ENCODE data around the gene KHNYN.
"Not testable (repeated sequence)": the region's sequence is repeated elsewhere in the genome, so short reads cannot be mapped to it uniquely, and the experiment has no call there.

Gene KHNYN

GRCh38 chr14:24441485-24441884 lies 11.7 kb downstream of the KHNYN start:
- Histone ChIP-seq H3K27me3 (replicated peaks; ENCODE audit: control insufficient read depth, insufficient read depth, low read length) (no peaks in the 10 kb centered on the region), H3K4me3 (replicated peaks; ENCODE audit: low read depth, low read length) (peak overlapping the region; percentile 96), H3K36me3 (ENCODE audit: control insufficient read depth, insufficient read depth, low read length) (peaks cover 28% of the 10 kb centered on the region)
- TF ChIP-seq CTCF (IDR thresholded peaks at IDR 0.05; ENCODE audit: insufficient read depth, low read length, poor library complexity, severe bottlenecking): no peak
- no peak for DNase-seq (ENCODE audit: extremely low read depth, insufficient read length)

GRCh38 chr14:24441904-24442239 lies 12.1 kb downstream of the KHNYN start:
- peaks cover 28% of the 10 kb centered on the region for H3K36me3 ChIP-seq (ENCODE audit: control insufficient read depth, insufficient read depth, low read length)
- TF ChIP-seq CTCF (IDR thresholded peaks at IDR 0.05; ENCODE audit: insufficient read depth, low read length, poor library complexity, severe bottlenecking): no peak
- H3K4me3 ChIP-seq (replicated peaks; ENCODE audit: low read depth, low read length): peak overlapping the region; percentile 96
- no peak for DNase-seq (ENCODE audit: extremely low read depth, insufficient read length)
- H3K27me3 ChIP-seq (replicated peaks; ENCODE audit: control insufficient read depth, insufficient read depth, low read length): no peaks in the 10 kb centered on the region

DNA sequence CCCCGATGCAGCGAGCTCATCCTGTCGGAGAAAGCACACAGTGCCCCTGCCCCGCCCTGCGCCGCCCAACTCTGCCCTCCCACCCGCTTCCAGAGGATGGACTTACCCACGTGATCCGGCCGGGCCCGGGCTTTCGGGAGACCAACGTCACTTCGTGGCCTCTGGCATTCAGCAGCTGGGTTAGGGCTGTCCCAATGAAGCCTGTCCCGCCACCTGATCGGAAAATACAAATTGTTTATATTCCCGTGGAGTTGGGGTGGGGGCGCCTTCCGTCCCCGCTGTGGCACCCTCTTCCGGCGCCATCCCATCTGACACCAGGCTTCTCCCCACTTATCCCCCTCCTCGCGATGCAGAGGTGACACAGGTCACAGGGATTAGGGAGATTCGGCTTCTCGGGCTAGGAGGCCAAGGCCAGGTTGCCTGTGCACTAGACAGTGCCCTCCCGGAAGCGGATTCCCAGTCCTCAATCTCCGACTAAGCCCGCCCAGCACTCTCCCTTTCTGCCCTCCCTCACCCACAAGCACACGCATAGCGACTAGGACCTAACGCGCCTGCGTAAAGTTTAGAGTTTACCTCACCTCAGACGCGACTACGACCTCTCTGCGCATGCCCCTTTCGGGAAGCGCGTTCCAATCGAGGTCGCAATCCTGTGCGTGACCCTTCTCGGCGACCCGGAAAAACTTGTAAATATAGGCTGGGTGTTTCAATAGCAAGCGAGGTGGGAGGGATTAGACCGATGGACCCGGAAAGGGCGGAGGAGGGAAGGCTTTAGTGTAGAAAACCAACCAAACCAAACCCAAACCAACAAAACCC lies 12.7 kb downstream of the KHNYN start, which contains the start of gene SDR39U1:
TSS of gene SDR39U1 (minus strand) at position 537 of the 813 bp plus-strand sequence. CDS start at position 530, 7 bp downstream.
- TF ChIP-seq CTCF (IDR thresholded peaks at IDR 0.05; ENCODE audit: insufficient read depth, low read length, poor library complexity, severe bottlenecking): no peak
- Histone ChIP-seq H3K36me3 (ENCODE audit: control insufficient read depth, insufficient read depth, low read length) (peaks cover 23% of the 10 kb centered on the region), H3K27me3 (replicated peaks; ENCODE audit: control insufficient read depth, insufficient read depth, low read length) (no peaks in the 10 kb centered on the region), H3K4me3 (replicated peaks; ENCODE audit: low read depth, low read length) (peak within 1 kb of the TSS; percentile 96)
- peak; percentile 92 for DNase-seq (ENCODE audit: extremely low read depth, insufficient read length)

DNA sequence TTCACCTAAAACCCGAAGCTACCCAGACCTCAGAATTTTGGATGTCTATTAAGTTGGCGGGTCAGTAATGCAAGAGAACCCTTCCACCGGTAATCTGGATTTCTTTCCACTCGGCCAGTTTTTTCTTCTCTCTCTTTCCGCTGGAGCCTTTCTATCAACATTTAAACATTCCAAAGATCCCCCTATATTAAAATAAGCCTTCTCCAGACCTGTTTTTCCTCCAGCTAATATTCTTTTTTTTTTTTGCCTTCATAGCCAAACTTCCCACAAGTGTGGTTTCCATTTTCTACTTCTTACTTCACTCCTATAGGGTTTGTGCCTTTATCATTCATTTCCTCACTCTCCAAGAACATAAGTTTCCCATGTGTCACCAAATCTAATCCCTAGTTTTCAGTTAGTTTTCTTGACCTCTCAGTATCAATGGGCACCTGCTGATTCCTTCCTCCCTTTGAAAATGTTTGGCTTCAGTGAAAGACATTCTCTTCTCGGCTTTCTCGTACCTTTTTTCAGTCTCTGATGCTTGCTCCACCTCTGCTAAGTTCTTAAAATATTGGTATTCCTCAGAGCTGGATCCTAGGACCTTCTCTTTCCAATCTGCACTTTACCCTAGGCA lies 13.4 kb downstream of the KHNYN start:
- TF ChIP-seq CTCF (IDR thresholded peaks at IDR 0.05; ENCODE audit: insufficient read depth, low read length, poor library complexity, severe bottlenecking): no peak
- peaks cover 18% of the 10 kb centered on the region for H3K36me3 ChIP-seq (ENCODE audit: control insufficient read depth, insufficient read depth, low read length)
- H3K4me3 ChIP-seq (replicated peaks; ENCODE audit: low read depth, low read length): peak overlapping the region; percentile 86
- no peaks in the 10 kb centered on the region for H3K27me3 ChIP-seq (replicated peaks; ENCODE audit: control insufficient read depth, insufficient read depth, low read length)
- DNase-seq (ENCODE audit: extremely low read depth, insufficient read length): no peak

DNA sequence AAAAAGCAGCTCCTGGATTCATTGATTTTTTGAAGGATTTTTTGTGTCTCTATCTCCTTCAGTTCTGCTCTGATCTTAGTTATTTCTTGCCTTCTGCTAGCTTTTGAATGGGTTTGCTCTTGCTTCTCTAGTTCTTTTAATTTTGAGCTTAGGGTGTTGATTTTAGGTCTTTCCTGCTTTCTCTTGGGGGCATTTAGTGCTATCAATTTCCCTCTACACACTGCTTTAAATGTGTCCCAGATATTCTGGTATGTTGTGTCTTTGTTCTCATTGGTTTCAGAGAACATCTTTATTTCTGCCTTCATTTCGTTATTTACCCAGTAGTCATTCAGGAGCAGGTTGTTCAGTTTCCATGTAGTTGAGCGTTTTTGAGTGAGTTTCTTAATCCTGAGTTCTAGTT lies 21.1 kb downstream of the KHNYN start:
- H3K4me3 ChIP-seq (replicated peaks; ENCODE audit: low read depth, low read length); DNase-seq (ENCODE audit: extremely low read depth, insufficient read length): not testable (repeated sequence)

GRCh38 chr14:24456980-24457379 lies 27.2 kb downstream of the KHNYN start:
- no peaks in the 10 kb centered on the region for H3K27me3 ChIP-seq (replicated peaks; ENCODE audit: control insufficient read depth, insufficient read depth, low read length)
- no peak for DNase-seq (ENCODE audit: extremely low read depth, insufficient read length)
- TF ChIP-seq CTCF (IDR thresholded peaks at IDR 0.05; ENCODE audit: insufficient read depth, low read length, poor library complexity, severe bottlenecking): no peak

More for the DNA sequence above, 21.1 kb downstream of the KHNYN start:
- not testable (repeated sequence) for H3K27me3 ChIP-seq (replicated peaks; ENCODE audit: control insufficient read depth, insufficient read depth, low read length); H3K36me3 ChIP-seq (ENCODE audit: control insufficient read depth, insufficient read depth, low read length)

More at GRCh38 chr14:24456980-24457379, 27.2 kb downstream of the KHNYN start:
- no peak overlapping the region for H3K4me3 ChIP-seq (replicated peaks; ENCODE audit: low read depth, low read length)
- no peaks in the 10 kb centered on the region for H3K36me3 ChIP-seq (ENCODE audit: control insufficient read depth, insufficient read depth, low read length)

Data from GM06990 (cell line).